Measurements from ENCODE around the gene GTF2H2C.
"Not testable (repeated sequence)": the region's sequence is repeated elsewhere in the genome, so short reads cannot be mapped to it uniquely, and the experiment has no call there.

The GTF2H2C gene

DNA sequence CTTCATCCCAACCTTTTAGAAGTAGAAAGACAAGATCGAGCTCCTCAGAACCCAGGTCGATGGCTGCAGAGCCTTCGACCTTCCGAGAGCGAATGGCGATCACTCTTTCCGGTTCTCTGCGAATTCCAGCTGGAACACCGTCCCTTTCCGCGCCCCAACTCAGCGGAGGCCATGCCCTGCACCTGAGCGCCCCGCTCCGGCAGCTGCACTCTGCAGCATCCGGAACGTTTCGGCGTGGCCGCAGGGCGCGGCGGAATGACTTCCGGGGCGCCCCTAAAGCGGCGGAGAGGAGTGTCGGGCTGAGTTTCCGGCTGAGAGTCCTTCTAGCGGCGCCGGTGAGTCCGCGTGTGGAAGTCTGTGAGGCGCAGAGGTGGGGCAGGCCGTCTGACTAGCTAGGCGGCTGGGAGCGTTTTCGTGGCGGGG is at the start of gene GTF2H2C:
Gene GTF2H2C (plus strand): TSS at position 284 of the 423 bp plus-strand sequence. CDS start 4,942 bp downstream, outside the sequence.
- TF ChIP-seq, protein P1, sequence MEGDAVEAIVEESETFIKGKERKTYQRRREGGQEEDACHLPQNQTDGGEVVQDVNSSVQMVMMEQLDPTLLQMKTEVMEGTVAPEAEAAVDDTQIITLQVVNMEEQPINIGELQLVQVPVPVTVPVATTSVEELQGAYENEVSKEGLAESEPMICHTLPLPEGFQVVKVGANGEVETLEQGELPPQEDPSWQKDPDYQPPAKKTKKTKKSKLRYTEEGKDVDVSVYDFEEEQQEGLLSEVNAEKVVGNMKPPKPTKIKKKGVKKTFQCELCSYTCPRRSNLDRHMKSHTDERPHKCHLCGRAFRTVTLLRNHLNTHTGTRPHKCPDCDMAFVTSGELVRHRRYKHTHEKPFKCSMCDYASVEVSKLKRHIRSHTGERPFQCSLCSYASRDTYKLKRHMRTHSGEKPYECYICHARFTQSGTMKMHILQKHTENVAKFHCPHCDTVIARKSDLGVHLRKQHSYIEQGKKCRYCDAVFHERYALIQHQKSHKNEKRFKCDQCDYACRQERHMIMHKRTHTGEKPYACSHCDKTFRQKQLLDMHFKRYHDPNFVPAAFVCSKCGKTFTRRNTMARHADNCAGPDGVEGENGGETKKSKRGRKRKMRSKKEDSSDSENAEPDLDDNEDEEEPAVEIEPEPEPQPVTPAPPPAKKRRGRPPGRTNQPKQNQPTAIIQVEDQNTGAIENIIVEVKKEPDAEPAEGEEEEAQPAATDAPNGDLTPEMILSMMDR (IDR thresholded peaks at IDR 0.05; ENCODE audit: low read depth, low read length), result peak; percentile 26
- DNase-seq (ENCODE audit: extremely low read depth, low read depth), result peak; percentile 27

DNA sequence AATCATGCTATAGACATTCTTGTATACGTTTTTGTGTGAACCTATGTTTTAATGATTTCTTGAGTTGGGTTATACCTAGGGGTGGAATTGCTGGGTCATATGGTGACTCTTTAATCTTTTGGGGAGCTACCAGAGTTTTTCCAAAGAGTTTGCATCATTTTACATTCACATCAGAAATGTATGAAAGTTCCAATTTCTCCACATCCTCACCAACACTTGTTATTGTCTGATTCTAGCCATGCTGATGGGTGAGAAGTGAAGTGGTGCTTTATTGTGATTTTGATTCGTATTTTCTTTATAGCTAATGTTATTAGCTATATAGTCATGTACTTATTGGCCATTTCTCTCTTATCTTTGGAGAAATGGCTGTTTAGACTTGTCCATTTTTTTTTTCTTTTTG is 49.3 kb upstream of the GTF2H2C start:
- DNase-seq (ENCODE audit: extremely low read depth, low read depth), result no peak
- TF ChIP-seq, protein P1 (IDR thresholded peaks at IDR 0.05; ENCODE audit: low read depth, low read length), result no peak

DNA sequence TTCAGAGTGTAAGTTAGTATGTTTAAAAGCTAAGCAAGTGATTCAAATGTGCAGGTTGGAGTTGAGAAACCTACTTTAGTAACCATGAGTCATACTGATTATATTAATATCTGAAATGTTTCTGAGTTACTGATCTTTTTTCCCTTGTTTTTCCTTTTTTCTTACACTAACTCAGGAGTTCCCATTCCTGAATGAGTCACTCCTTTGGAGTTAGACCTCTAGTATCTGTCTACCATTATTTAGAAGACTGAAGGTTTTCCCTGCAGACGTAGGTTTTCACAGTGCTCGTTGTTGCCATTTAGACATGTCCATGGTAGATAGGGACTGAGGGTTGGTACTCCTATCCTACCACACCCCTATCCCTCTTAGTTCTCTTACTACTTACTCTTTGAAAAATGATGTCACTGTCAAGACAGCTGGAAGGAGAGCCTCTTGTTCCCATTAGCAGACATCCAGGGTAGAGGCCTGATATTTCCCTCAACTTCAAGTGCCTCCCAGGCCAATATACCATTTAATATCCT is 47.2 kb upstream of the GTF2H2C start:
- TF ChIP-seq, protein P1 (IDR thresholded peaks at IDR 0.05; ENCODE audit: low read depth, low read length), result no peak
- DNase-seq (ENCODE audit: extremely low read depth, low read depth), result peak; percentile 16

DNA sequence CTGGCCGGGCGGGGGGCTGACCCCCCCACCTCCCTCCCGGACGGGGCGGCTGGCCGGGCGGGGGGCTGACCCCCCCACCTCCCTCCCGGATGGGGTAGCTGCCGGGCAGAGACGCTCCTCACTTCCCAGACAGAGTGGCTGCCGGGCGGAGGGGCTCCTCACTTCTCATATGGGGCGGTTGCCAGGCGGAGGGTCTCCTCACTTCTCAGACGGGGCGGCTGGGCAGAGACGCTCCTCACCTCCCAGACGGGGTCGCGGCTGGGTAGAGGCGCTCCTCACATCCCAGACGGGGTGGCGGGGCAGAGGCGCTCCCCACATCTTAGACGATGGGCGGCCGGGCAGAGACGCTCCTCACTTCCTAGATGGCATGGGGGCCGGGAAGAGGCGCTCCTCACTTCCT is 44.4 kb upstream of the GTF2H2C start:
- DNase-seq (ENCODE audit: extremely low read depth, low read depth), result not testable (repeated sequence)

DNA sequence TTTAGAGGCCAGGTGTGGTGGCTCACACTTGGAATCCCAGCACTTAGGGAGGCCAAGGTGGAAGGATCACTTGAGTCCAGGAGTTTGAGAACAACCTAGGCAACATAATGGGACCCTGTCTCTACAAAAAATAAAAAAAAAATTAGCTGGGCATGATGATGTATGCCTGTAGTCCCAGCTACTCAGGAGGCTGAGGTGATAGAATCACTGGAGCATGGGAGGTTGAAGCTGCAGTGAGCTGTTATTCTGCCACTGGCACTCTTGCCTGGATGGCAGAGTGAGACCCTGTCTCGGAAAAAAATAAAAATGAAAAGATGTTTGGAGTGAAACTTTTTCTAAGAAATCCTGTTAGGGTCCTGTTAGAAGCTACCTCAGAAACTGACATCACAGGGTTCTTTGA is 43.2 kb upstream of the GTF2H2C start:
- TF ChIP-seq, protein P1 (IDR thresholded peaks at IDR 0.05; ENCODE audit: low read depth, low read length), result no peak
- no peak for DNase-seq (ENCODE audit: extremely low read depth, low read depth)

DNA sequence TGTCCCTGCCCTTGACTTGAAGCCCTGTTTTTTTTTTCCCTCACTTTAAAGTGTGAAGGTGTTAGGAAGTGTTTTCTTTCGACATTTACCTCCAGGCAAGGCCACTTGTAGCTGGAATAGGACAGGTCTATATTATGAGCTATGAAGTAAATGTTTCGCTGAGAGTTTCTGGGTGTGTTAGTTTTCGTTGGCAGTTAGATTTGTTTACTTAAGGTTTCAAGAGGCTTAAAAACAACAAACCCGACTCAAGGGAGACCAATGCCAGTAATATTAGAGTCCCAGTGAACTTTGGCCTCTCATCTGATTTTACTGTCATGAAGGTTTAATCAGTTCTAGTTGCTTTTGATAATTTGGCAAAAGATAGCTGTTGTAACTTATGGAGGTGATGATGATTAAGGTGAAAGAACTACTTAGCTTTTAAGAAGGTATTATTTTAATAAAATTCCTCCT is 42.2 kb upstream of the GTF2H2C start:
- TF ChIP-seq, protein P1 (IDR thresholded peaks at IDR 0.05; ENCODE audit: low read depth, low read length), result no peak
- no peak for DNase-seq (ENCODE audit: extremely low read depth, low read depth)

DNA sequence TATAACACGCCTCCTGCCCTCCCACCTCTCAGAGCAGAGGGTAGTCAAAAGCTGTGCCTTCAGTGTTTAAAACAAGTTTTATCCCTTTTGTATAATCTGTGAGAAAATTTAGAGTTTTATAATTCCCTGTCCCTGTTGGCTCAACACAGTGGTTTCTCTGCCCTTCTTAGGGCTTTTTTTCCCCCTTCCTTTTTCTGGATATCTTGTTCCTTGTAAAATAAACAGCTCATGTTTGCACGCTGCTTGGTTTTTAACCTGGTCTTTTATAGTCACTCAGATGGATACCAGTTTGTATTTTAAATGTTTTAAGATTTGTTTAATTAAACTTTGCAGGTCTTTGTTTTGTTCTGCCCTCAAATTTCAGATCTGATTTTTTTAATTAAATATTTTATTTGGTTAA is 40.7 kb upstream of the GTF2H2C start:
- TF ChIP-seq, protein P1 (IDR thresholded peaks at IDR 0.05; ENCODE audit: low read depth, low read length), result no peak
- DNase-seq (ENCODE audit: extremely low read depth, low read depth), result no peak

DNA sequence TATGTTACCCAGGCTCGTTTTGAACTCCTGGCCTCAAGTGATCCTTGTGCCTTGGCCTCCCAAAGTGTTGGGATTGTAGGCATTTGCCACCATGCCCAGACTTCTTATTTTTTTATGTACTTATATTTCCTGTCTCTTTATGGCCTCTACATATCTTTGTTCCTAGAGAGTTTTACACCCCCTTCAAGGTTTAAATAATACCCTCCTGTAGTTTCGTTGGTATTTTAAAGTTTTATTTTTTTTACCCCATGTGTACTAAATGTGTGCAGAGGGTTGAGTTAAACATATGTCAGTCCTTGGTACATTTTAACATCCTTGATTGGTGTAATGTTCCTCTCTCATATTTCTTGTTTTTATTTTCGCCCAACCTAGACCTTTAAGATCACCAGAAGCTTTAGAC is 38.0 kb upstream of the GTF2H2C start:
- TF ChIP-seq, protein P1 (IDR thresholded peaks at IDR 0.05; ENCODE audit: low read depth, low read length), result no peak
- no peak for DNase-seq (ENCODE audit: extremely low read depth, low read depth)
